GM23338 (cell line): Measurements from ENCODE around the gene CLN6. TPM values are rescaled to one million over a fixed set of nuclear protein-coding genes. Genes with fewer than 3 reads are reported as not detected.

Experiments
- ATAC-seq: fragments of 200-7000 bp; cut with Tn5 transposase; 3 replicates; pipeline ENCODE4 v1.9.1; 2020
- DNase-seq: peaks from one replicate; pipeline ENCODE4 v3.0.0-alpha.2; 2015; ENCODE audit warnings: low spot score
- H2AFZ ChIP-seq: fragments of 200-600 bp; sonication (generic); 2 replicates; pipeline ENCODE4 v1.8.0; 2016; ENCODE audit warnings: antibody characterized with exemption, mild to moderate bottlenecking, moderate library complexity
- H3F3A ChIP-seq: fragments of 200-600 bp; sonication (generic); replicated peaks from 2 replicates; pipeline ENCODE4 v1.8.0; 2017; ENCODE audit warnings: antibody characterized with exemption, mixed run types, low read depth
- H3K27ac ChIP-seq: fragments of 200-600 bp; sonication (generic); 2 replicates; pipeline ENCODE4 v1.6.1; 2016; ENCODE audit warnings: low read depth
- H3K27me3 ChIP-seq: fragments of 200-600 bp; sonication (generic); 2 replicates; pipeline ENCODE4 v1.8.0; 2016; ENCODE audit warnings: mild to moderate bottlenecking, mixed run types, moderate library complexity; ENCODE audit not compliant: insufficient read depth
- H3K36me3 ChIP-seq: fragments of 200-600 bp; sonication (generic); 2 replicates; pipeline ENCODE4 v1.8.0; 2016; ENCODE audit warnings: mild to moderate bottlenecking; ENCODE audit not compliant: insufficient read depth
- H3K4me1 ChIP-seq: fragments of 200-600 bp; sonication (generic); 2 replicates; pipeline ENCODE4 v1.8.0; 2016; ENCODE audit warnings: mild to moderate bottlenecking, moderate library complexity; ENCODE audit not compliant: insufficient read depth
- H3K4me2 ChIP-seq: fragments of 200-600 bp; sonication (generic); 2 replicates; pipeline ENCODE4 v1.7.1; 2017; ENCODE audit warnings: mixed run types
- H3K4me3 ChIP-seq: fragments of 200-600 bp; sonication (generic); 2 replicates; pipeline ENCODE4 v1.6.1; 2016; ENCODE audit warnings: mixed run types
- H3K79me2 ChIP-seq: fragments of 200-600 bp; sonication (generic); replicated peaks from 2 replicates; pipeline ENCODE4 v1.8.0; 2017; ENCODE audit warnings: mild to moderate bottlenecking; ENCODE audit not compliant: insufficient read depth
- H3K9me2 ChIP-seq: fragments of 200-600 bp; sonication (generic); 2 replicates; pipeline ENCODE4 v1.8.0; 2017; ENCODE audit not compliant: insufficient read depth
- H4K20me1 ChIP-seq: fragments of 200-600 bp; sonication (generic); replicated peaks from 2 replicates; pipeline ENCODE4 v1.8.0; 2017; ENCODE audit warnings: mild to moderate bottlenecking; ENCODE audit not compliant: insufficient read depth
- H3K27ac Mint-ChIP-seq: 2 replicates; pipeline ENCODE4 v1.8.0; 2020; ENCODE audit warnings: inconsistent platforms, mild to moderate bottlenecking, moderate library complexity, mixed read lengths
- H3K27me3 Mint-ChIP-seq: 3 replicates; pipeline ENCODE4 v1.8.0; 2022; ENCODE audit warnings: low read depth, mild to moderate bottlenecking, moderate library complexity, mixed read lengths, inconsistent platforms; ENCODE audit not compliant: insufficient read depth, poor library complexity
- H3K36me3 Mint-ChIP-seq: 3 replicates; pipeline ENCODE4 v1.8.0; 2021; ENCODE audit warnings: low read depth, mild to moderate bottlenecking, inconsistent platforms, moderate library complexity, mixed read lengths
- H3K4me1 Mint-ChIP-seq: 3 replicates; pipeline ENCODE4 v1.8.0; 2020; ENCODE audit warnings: mild to moderate bottlenecking, inconsistent platforms, mixed read lengths
- H3K4me3 Mint-ChIP-seq: 3 replicates; pipeline ENCODE4 v1.8.0; 2021; ENCODE audit warnings: moderate library complexity, mild to moderate bottlenecking, inconsistent platforms, mixed read lengths
- H3K9me3 Mint-ChIP-seq: 3 replicates; pipeline ENCODE4 v1.8.0; 2020; ENCODE audit warnings: moderate library complexity, mild to moderate bottlenecking, inconsistent platforms, mixed read lengths
- CREB1 ChIP-seq: fragments of 250-450 bp; sonication (Bioruptor Pico); IDR thresholded peaks from 2 replicates; pipeline ENCODE4 v1.5.0; 2020; ENCODE audit warnings: low read depth, mild to moderate bottlenecking, moderate library complexity
- EZH2 ChIP-seq: fragments of 200-600 bp; sonication (generic); IDR thresholded peaks from one replicate; pipeline ENCODE4 v1.8.0; 2017; ENCODE audit warnings: antibody characterized with exemption, mild to moderate bottlenecking, low read depth; ENCODE audit not compliant: unreplicated experiment
- EZH2phosphoT487 ChIP-seq: fragments of 200-600 bp; sonication (generic); IDR thresholded peaks from one replicate; pipeline ENCODE4 v1.8.1; 2018; ENCODE audit warnings: antibody characterized with exemption; ENCODE audit not compliant: unreplicated experiment
- JUNB ChIP-seq: IDR thresholded peaks from one replicate; pipeline ENCODE4 v1.6.1; 2016; ENCODE audit warnings: antibody characterized with exemption; ENCODE audit not compliant: unreplicated experiment
- NANOG ChIP-seq: IDR thresholded peaks from 2 replicates; pipeline ENCODE4 v1.6.1; 2016; ENCODE audit warnings: antibody characterized with exemption, borderline replicate concordance
- STAT1 ChIP-seq: IDR thresholded peaks from one replicate; pipeline ENCODE4 v1.6.1; 2016; ENCODE audit warnings: antibody characterized with exemption; ENCODE audit not compliant: unreplicated experiment
- ZNF114 ChIP-seq: fragments of 250-450 bp; sonication (Bioruptor Pico); IDR thresholded peaks from 2 replicates; pipeline ENCODE4 v1.5.0; 2020; ENCODE audit warnings: mild to moderate bottlenecking, moderate library complexity
- ZNF331 ChIP-seq: fragments of 250-450 bp; sonication (Bioruptor Pico); IDR thresholded peaks from 2 replicates; pipeline ENCODE4 v1.5.0; 2020; ENCODE audit warnings: low read depth, mild to moderate bottlenecking, moderate library complexity
- polyA plus RNA-seq: library from polyadenylated mRNA; unstranded; fragments of >200 nt; fragmentation: Nextera tagmentation; extraction: Ambion mirVana; gene quantifications from 2 replicates; pipeline ENCODE4 v1.2.1, GENCODE V29; 2016
- total RNA-seq: library from RNA; depleted of rRNA; stranded (reverse); fragments of >200 nt; shearing (Covaris generic); gene quantifications from 2 replicates; pipeline ENCODE4 v1.2.3, GENCODE V29; 2014
- TF ChIP-seq, protein P1 (sequence below): fragments of 250-450 bp; sonication (Bioruptor Pico); IDR thresholded peaks from 2 replicates; pipeline ENCODE4 v1.5.0; 2020; ENCODE audit warnings: mild to moderate bottlenecking, moderate library complexity

The CLN6 gene
- total and polyA plus RNA-seq, 2 experiments from 2014 or later, result 20.7 to 69.5 TPM

DNA sequence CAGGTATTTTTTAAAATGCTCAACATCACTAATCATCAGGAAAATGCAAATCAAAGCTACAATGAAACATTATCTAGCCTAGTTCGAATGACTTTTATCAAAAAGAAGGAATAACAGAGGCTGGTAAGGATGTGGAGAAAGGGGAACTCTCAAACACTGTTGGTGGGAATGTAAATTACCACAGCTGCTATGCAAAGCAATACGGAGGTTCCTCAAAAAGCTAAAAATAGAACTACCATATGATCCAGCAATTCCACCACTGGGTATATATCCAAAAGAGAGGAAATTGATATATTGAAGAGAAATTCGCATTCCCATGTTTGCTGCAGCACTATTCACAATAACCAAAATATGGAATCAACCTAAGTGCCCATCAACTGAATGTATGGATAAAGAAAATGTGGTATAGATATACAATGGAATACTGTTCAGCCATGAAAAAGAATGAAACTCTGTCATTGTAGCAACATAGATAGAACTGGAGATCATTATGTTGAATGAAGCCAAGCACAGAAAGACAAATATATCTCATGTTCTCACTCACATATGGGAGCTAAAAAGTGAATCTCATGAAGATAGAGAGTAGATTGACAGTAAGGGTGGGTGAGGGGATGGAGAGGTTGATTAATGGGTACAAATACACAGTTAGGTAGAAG, 19.7 kb upstream of the CLN6 start:
- H3K27ac ChIP-seq, result no peak overlapping the region
- H3K9me3 Mint-ChIP-seq, result peaks cover 12% of the 10 kb centered on the region; the same call in 2 of the 3 replicates
- no peak overlapping the region for H3K27ac Mint-ChIP-seq
- ATAC-seq (no peak), DNase-seq (no peak)
- no peaks in the 10 kb centered on the region for H3K4me1 ChIP-seq
- H3K36me3 Mint-ChIP-seq, result peaks cover 12% of the 10 kb centered on the region; the same call in 2 of the 3 replicates
- H3K4me3 ChIP-seq, result no peak overlapping the region
- H3K79me2 ChIP-seq, result no peaks in the 10 kb centered on the region
- H3K4me3 Mint-ChIP-seq, result no peak overlapping the region
- H3K4me2 ChIP-seq, result no peak overlapping the region
- no peaks in the 10 kb centered on the region for H3K27me3 Mint-ChIP-seq
- H3K4me1 Mint-ChIP-seq, result peaks cover 3% of the 10 kb centered on the region; the same call in 1 of the 3 replicates
- H3K27me3 ChIP-seq, result no peaks in the 10 kb centered on the region
- H4K20me1 ChIP-seq, result no peaks in the 10 kb centered on the region
- H2AFZ ChIP-seq, result no peak overlapping the region
- H3F3A ChIP-seq, result no peaks in the 10 kb centered on the region
- no peak for TF ChIP-seq STAT1
- TF ChIP-seq NANOG, result no peak
- TF ChIP-seq, protein P1, sequence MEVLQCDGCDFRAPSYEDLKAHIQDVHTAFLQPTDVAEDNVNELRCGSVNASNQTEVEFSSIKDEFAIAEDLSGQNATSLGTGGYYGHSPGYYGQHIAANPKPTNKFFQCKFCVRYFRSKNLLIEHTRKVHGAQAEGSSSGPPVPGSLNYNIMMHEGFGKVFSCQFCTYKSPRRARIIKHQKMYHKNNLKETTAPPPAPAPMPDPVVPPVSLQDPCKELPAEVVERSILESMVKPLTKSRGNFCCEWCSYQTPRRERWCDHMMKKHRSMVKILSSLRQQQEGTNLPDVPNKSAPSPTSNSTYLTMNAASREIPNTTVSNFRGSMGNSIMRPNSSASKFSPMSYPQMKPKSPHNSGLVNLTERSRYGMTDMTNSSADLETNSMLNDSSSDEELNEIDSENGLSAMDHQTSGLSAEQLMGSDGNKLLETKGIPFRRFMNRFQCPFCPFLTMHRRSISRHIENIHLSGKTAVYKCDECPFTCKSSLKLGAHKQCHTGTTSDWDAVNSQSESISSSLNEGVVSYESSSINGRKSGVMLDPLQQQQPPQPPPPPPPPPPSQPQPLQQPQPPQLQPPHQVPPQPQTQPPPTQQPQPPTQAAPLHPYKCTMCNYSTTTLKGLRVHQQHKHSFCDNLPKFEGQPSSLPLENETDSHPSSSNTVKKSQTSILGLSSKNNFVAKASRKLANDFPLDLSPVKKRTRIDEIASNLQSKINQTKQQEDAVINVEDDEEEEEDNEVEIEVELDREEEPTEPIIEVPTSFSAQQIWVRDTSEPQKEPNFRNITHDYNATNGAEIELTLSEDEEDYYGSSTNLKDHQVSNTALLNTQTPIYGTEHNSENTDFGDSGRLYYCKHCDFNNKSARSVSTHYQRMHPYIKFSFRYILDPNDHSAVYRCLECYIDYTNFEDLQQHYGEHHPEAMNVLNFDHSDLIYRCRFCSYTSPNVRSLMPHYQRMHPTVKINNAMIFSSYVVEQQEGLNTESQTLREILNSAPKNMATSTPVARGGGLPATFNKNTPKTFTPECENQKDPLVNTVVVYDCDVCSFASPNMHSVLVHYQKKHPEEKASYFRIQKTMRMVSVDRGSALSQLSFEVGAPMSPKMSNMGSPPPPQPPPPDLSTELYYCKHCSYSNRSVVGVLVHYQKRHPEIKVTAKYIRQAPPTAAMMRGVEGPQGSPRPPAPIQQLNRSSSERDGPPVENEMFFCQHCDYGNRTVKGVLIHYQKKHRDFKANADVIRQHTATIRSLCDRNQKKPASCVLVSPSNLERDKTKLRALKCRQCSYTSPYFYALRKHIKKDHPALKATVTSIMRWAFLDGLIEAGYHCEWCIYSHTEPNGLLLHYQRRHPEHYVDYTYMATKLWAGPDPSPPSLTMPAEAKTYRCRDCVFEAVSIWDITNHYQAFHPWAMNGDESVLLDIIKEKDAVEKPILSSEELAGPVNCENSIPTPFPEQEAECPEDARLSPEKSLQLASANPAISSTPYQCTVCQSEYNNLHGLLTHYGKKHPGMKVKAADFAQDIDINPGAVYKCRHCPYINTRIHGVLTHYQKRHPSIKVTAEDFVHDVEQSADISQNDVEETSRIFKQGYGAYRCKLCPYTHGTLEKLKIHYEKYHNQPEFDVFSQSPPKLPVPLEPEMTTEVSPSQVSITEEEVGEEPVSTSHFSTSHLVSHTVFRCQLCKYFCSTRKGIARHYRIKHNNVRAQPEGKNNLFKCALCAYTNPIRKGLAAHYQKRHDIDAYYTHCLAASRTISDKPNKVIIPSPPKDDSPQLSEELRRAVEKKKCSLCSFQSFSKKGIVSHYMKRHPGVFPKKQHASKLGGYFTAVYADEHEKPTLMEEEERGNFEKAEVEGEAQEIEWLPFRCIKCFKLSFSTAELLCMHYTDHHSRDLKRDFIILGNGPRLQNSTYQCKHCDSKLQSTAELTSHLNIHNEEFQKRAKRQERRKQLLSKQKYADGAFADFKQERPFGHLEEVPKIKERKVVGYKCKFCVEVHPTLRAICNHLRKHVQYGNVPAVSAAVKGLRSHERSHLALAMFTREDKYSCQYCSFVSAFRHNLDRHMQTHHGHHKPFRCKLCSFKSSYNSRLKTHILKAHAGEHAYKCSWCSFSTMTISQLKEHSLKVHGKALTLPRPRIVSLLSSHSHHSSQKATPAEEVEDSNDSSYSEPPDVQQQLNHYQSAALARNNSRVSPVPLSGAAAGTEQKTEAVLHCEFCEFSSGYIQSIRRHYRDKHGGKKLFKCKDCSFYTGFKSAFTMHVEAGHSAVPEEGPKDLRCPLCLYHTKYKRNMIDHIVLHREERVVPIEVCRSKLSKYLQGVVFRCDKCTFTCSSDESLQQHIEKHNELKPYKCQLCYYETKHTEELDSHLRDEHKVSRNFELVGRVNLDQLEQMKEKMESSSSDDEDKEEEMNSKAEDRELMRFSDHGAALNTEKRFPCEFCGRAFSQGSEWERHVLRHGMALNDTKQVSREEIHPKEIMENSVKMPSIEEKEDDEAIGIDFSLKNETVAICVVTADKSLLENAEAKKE (CRISPR knock-in tag), result no peak
- TF ChIP-seq ZNF331, result no peak
- no peak for TF ChIP-seq CREB1
- no peak for TF ChIP-seq EZH2phosphoT487
- no peak for TF ChIP-seq JUNB
- TF ChIP-seq EZH2, result no peak
- TF ChIP-seq ZNF114, result no peak
- no peaks in the 10 kb centered on the region for H3K9me2 ChIP-seq
- 0 out of 2 replicates have a peak, but pooled peaks cover 3% of the 10 kb centered on the region for H3K36me3 ChIP-seq
